ENCODE data around the gene PAK5.
"Not testable (repeated sequence)": the region's sequence is repeated elsewhere in the genome, so short reads cannot be mapped to it uniquely, and the experiment has no call there.

PAK5 gene

GRCh38 chr20:9672981-9673380 lies 165.9 kb downstream of the PAK5 start:
- DNase-seq, result no peak

- no peak for DNase-seq
Measured at GRCh38 chr20:9672027-9672426, 166.8 kb downstream of the PAK5 start.

DNA sequence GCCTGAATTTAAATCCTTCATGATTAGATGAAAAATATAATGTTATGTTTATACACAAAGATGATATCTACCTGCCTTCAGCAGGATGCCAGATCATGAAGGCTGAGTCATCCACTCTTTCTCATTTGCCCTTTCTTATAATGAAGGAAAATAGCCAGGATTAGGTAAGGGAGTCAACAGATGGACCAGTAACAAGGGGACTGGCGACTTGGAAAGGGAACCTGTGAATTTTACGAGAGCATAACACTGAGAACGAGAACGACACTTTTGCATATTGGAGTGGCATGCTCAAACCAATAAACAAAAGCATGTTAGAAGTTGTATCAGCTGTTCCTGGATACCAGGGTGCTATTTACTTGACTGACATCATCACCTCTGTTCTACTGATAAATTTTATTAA lies 170.5 kb downstream of the PAK5 start:
- no peak for DNase-seq

- no peak for DNase-seq
Measured at GRCh38 chr20:9663423-9663822, 175.5 kb downstream of the PAK5 start.

DNA sequence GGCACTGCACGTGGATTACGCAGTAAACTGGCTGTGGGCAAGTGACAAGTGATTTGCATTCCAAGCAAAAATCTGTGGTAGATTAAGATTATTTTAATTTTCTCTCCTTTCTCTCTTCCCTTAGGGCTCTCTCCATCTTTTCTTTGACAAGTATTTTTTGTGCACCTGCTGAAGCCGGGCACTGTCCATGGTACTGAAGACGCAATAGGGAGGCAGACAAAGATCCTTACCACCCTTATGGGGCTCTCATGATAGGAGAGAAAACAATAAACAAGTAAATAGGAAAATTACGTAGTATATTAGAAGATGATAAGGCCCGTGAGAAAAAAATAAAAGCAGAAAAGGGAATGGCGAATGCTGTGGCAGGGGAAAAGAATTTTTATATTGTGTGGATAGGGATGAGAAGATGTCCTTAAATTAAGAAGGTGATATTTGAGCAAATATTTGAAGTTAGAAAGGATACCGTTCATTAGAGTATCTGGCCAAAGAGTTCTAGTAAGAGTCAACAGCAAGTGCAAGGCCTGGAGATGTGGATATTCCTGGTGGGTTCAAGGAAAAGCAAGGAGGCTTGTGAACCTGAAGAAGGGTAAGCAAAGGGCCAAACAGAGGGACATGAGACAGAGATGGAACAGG lies 178.5 kb downstream of the PAK5 start:
- no peak for DNase-seq

DNA sequence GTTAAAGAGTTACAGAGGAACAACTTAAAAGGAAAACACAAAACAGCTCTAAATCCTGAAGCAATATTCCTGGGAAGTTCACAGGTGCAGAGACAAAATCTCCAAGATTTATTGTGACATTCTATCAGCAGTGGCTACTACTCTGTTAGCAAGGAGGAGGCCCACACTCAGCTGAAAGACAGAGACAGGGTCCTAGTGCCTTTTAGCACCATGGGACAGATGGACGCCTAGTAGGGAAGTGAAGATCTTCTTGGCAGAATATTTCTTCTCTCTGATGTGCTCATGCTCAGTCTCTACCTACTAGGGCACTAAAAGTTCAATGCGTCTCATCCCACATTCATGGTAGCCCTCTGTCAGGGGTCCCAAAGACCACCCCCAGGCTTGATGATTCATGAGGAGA lies 191.1 kb downstream of the PAK5 start:
- no peak for DNase-seq

DNA sequence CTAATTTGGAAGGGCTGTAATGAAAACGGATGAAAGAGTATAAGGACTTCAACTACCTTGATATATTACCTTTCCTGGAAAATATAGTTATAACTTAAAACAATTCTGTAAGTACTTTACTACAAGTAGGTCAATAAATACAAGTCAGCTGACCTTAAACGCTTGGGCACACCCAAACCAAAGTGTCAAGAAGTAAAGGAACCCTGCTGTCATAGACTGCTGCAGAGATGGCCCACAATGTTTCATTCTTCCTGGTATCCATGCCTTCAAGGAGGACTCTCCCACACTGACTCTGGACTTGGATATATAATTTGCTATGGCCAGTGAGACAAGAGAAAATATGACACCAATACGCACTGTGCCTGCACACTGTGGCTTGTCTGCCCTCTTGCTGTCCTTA lies 192.5 kb downstream of the PAK5 start:
- no peak for DNase-seq

DNA sequence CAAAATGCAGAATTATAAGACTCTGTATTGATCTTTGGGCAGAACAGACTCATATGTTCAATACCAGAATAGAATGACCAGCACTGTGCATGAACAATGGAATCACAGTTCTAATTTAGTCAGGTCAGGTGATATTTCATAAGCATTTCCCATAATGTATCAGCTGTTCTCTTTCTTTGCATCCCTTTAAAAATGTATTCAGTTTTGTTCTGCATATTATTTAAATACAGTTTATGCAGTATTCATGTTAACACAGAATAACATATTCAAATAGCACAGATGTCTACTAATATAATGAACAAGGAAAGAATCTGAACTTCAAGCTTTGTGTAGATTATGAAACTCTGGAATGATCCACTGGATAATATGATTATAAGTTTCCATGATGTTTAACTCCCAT lies 196.0 kb downstream of the PAK5 start:
- no peak for DNase-seq

- DNase-seq, result not testable (repeated sequence)
Measured at GRCh38 chr20:9641499-9642000, 197.3 kb downstream of the PAK5 start.

DNA sequence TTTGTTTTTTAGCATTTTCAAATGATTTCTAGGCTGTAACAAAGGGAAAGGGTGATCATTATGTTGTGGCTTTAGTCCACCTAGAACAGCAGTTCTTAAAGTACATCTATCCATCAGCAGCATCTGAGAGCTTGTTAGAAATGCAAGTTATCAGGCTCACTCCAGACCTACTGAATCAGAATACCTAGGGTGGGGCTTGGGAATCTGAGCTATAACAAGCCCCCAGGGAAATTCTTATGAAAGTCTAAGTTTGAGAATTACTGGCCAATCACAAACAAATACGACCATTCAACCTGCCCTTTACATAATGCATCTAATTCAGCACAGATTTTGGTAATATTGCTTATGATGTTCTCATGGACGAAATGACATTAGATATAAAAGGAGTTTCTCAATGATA lies 201.0 kb downstream of the PAK5 start:
- no peak for DNase-seq

GRCh38 chr20:9635750-9636149 lies 203.1 kb downstream of the PAK5 start:
- no peak for DNase-seq

DNA sequence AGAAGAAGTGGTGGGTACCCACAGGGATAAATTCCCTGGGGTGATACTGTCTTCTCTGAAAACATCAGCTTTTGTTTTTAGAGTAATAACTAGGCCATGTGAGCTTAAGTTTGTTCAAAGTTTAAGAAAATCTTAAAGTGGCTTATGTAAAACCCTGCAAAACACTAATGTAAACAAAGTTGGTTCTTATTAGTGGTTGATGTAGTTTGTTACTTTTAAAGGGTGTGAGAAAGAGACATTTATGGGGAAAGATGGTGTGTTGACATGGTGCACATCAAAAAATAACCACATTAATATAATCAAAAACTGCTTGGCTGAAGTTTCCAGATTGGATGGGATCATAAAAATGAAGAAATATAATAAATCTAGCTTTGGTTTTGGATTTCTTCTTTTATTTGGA lies 204.5 kb downstream of the PAK5 start:
- DNase-seq, result no peak

GRCh38 chr20:9632991-9633390 lies 205.9 kb downstream of the PAK5 start:
- DNase-seq, result no peak

DNA sequence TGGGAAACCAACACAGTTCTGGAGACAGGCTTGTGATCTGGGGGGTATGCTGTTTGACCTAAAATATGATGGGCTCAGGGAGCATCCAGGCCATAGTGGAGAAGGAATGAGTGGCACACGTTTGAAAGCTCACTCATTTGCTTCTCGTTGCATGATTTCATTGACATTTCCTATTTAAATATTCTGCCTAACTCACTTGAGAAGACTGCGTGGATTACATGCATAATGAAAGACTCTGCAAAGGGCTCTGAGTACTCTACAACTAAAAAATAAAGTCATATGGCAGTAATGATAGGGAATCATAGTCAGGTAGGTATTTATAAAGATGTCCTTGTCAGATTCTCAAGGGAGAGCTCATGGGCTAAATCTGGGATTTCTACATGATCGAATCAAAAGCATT lies 206.6 kb downstream of the PAK5 start:
- DNase-seq, result no peak

DNA sequence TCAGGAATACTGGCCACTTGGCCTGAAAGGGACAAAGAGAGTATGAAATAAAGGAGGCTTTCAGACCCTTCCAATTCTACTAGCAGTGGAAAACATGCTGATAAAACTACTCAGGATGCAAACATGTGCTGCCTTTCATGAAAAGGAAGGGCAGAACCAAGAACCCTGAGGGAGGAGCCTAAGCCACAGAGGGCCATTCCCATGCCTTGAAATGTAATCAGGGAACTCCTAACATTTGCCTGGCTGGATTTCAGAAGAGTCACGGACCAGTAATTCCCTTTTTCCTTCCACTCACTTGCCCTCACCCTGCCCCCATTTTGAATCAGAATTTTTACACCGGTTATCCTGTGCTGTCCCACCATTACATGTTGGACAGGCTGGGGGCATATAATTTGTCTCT lies 208.3 kb downstream of the PAK5 start:
- DNase-seq, result no peak

DNA sequence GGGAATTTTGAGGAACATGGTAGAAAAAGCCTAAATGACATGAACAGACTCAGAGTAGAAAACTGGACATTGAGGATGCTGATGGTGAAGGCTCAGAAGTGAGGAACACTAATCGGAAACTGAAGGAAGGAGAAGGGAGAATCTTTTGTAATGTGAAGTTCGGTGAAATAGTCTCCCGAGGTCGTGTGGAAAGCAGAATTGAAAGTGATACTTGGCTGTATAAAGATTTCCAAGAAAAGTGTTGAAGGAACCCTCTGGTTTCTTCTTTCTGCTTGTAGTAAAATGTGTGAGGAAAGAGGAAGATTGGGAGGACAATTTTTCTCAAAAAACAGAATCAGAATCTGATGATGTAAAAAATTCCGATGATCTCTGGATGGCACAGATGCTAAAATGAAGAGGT lies 209.0 kb downstream of the PAK5 start:
- DNase-seq, result no peak

DNA sequence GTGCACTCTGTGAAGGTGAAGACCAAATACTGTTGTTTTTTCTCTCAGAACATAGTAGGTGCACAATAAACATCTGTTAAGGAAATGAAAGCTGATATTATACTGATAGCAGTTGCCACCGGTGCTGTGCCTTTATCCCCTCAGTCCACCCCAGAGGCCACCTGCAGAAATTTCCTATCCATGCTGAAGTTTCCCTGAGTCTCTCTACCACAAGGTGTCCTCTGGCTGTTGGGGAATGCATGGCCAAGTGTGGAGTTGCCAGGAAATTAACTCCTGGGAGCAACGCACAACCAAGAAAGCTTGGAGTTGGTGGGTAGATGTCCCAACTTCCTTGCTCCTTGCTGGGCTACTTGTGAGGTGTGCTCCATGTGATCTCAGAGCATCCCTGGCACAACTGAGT lies 210.3 kb downstream of the PAK5 start:
- DNase-seq, result no peak

DNA sequence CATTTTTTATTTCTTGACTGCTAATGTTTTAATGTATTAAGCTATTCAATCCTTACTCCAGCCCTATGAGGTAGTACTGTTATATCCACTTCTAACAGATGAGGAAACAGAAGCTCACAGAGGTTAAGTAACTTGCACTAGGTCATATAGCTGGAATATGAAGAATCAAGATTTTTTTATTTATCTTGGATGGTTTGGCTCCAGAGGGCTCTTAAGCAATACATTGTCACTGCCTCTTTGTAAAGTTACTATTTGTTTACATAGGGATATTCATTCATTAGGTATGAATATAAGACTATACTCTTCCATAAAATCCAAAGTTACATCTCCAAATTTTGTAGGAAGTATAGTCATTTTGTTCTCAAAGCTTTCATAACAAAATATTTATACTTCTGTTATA lies 210.7 kb downstream of the PAK5 start:
- DNase-seq, result no peak

DNA sequence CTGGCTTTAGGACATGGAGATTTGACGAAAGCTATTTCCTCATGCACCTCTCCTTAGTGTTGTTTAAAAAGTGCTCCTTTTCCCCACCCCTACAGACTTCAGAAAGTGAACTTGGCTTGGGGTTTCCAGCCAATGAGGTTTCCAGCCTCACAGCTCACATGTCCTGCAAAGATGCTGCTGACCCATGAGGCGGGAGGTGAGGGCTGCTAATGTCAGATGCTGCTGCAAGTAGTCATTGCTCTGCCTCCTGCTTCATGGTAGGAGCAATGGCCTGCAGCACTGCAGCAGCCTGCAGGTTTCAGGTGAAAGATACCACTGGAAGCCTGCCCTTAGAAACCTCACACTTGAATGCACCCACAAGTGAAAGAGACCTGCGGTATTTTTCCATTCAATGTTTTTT lies 211.7 kb downstream of the PAK5 start:
- no peak for DNase-seq

GRCh38 chr20:9626357-9626756 lies 212.5 kb downstream of the PAK5 start:
- no peak for DNase-seq

GRCh38 chr20:9617940-9618339 lies 220.9 kb downstream of the PAK5 start:
- DNase-seq, result no peak

DNA sequence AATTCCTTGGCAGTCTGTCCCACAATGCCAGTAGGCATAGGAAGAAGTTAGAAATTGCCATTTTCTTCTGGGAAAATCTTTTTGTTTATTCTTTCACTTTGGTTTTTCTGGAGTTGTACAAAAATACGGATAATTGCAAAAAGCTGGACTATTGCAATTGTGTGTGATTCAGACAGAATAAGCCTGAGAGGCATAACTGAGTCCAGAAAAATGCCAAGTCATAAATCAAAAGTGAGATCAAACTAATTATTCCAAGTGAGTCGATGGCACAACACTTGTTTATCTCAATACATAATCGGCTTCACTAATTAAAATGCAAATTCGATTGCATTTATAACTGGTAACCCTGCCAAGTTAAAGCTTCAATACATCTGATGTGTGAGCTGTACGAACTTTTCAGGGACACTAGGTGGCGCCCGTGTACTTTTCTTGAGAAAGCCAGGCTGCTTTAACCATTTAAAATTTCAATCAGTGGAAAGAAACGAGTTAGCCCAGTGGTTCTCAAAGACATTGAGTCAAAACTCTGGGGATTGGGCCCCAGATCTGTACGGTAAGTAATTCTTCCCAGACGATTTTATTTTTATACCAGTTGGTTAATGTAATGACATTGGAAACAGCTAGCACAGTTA lies 221.9 kb downstream of the PAK5 start:
- DNase-seq, result peak; percentile 62 to 68

- no peak for DNase-seq
Measured at GRCh38 chr20:9616455-9616805, 222.4 kb downstream of the PAK5 start.

DNA sequence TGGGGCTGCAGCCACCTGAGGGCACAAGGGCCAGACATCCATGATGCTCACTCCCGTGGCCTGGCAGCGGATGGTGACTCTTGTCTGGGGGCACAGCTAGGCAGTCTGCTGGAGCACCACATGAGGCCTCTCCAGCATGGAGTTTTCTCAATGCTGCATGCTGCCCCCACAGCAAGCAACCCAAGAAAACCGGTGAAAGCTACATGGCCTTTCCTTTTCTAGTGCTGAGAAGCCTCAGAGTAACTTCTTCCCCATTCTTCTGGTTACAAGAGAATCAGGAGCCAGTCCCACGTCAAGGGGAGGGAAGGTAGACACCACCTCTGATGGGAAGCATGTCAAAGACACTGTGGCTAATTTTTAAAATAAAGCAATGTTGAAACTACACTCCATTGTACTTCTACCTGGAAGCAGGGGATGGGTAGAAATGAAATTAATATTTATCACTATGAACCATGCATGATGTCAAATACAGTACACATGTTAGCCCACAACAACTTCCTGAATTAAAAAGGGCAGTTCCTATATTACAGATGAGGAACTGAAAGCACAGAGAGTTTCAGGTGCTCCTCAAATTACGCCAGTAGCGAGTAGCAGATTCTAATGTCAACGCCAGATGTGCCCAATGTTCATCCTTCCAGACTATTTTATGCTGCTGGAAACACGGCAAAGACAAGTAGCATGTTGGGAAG lies 223.0 kb downstream of the PAK5 start:
- DNase-seq, result peak; percentile 3 to 22

DNA sequence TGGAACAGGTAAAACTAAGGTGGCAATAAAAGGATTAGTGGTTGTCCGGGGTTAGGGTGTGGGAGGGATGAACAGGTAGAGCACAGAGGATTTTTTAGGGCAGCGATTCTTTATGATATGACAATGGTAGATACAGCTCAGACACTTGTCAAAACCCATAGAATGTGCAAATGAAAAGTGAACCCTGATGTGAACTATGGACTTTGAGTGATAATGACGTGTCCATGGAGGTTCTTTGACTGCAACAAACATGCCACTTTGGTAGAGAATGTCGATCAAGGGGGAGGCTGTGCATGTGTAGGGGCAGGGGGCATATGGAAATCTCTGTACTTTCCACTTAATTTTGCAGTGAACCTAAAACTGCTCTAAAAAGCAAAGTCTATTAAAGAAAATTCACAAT lies 223.8 kb downstream of the PAK5 start:
- no peak for DNase-seq
